AG10803 (cell line): ENCODE results near the gene PRTFDC1.

ENCODE experiments used
- DNase-seq: peaks from one replicate; pipeline ENCODE4 v3.0.0; 2010; ENCODE audit warnings: low read depth
- H3K4me3 ChIP-seq: 2 replicates; pipeline ENCODE4 v1.5.1; 2011; ENCODE audit warnings: mild to moderate bottlenecking, low read length, control low read depth
- TF ChIP-seq, protein P1 (sequence below): conservative IDR thresholded peaks from 2 replicates; pipeline ENCODE4 v1.5.1; 2011; ENCODE audit warnings: mild to moderate bottlenecking, low read length, control low read depth, inconsistent platforms

PRTFDC1 gene, protein sequence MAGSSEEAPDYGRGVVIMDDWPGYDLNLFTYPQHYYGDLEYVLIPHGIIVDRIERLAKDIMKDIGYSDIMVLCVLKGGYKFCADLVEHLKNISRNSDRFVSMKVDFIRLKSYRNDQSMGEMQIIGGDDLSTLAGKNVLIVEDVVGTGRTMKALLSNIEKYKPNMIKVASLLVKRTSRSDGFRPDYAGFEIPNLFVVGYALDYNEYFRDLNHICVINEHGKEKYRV

DNA sequence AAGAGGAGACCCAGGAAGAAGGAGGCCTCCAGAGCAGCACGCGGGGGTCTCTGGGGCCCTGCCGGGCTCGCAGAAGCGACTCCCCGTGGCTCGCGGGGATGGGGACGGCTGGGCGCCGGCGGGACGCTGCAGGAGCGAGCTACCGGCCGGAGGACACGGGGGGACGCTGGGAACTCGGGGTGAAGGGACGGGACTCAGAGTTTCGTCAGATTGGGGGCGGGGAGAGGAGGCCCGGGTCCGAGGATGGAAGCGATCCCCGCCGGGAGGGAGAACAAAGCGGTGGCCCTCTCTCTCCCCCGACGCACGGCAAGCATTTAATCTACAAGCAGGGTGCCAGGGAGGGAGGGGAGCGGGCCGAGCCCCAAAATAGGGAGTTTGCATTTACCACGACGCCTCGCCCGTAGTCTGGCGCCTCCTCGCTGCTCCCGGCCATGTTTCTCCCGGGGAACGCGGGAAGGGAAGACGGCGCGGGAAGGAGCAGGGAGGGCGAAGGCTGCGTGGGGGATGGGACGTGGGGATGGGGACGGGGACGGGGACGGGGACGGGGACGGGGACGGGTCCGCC lies at the start of gene PRTFDC1:
Gene PRTFDC1, minus strand, starts transcription at position 464 of the 564 bp plus-strand sequence. Its CDS starts 31 bp downstream, at position 433.
- no peak for DNase-seq
- H3K4me3 ChIP-seq = peak within 1 kb of the TSS; percentile 70
- TF ChIP-seq, protein P1, sequence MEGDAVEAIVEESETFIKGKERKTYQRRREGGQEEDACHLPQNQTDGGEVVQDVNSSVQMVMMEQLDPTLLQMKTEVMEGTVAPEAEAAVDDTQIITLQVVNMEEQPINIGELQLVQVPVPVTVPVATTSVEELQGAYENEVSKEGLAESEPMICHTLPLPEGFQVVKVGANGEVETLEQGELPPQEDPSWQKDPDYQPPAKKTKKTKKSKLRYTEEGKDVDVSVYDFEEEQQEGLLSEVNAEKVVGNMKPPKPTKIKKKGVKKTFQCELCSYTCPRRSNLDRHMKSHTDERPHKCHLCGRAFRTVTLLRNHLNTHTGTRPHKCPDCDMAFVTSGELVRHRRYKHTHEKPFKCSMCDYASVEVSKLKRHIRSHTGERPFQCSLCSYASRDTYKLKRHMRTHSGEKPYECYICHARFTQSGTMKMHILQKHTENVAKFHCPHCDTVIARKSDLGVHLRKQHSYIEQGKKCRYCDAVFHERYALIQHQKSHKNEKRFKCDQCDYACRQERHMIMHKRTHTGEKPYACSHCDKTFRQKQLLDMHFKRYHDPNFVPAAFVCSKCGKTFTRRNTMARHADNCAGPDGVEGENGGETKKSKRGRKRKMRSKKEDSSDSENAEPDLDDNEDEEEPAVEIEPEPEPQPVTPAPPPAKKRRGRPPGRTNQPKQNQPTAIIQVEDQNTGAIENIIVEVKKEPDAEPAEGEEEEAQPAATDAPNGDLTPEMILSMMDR = peak; percentile 13; the same call in 1 of the 2 replicates

DNA sequence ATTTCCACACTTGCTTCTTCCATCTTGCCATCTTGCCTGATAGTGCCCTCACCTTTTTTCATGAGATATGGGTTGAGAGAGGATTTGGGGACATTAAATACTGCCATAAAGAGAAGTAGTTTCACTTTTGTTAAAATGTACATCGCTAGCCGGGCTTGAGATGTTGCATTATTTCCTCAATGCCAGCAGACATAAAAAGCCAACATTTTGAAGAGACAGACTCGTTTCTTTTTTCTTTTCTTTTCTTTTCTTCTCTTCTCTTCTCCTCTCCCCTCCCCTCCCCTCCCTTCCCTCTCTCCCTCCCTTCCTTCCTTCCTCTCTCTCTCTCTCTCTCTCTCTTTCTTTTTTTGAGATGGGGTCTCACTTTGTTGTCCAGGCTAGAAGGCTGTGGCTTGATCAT lies 45.6 kb upstream of the PRTFDC1 start:
- DNase-seq = no peak
- H3K4me3 ChIP-seq = no peak overlapping the region
- TF ChIP-seq, protein P1 = no peak

DNA sequence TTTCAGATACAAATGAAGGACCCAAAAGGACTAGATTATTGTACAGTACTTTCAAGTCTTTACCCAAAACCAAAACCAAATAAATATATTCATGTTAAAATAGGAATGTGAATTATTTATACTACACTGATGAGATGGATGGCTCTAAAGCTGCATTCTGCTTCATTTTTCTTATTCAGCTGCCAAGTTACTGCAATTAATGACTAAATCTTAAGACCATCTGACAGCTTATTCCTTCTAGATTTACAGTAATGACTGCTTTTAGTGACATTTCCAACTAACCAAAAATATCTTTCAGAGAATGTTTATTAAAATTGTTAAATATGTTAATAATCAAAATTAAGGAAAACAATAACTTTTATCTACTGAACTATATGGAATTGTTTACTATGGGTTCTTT lies 42.7 kb upstream of the PRTFDC1 start:
- DNase-seq = no peak
- no peak overlapping the region for H3K4me3 ChIP-seq
- TF ChIP-seq, protein P1 = no peak

DNA sequence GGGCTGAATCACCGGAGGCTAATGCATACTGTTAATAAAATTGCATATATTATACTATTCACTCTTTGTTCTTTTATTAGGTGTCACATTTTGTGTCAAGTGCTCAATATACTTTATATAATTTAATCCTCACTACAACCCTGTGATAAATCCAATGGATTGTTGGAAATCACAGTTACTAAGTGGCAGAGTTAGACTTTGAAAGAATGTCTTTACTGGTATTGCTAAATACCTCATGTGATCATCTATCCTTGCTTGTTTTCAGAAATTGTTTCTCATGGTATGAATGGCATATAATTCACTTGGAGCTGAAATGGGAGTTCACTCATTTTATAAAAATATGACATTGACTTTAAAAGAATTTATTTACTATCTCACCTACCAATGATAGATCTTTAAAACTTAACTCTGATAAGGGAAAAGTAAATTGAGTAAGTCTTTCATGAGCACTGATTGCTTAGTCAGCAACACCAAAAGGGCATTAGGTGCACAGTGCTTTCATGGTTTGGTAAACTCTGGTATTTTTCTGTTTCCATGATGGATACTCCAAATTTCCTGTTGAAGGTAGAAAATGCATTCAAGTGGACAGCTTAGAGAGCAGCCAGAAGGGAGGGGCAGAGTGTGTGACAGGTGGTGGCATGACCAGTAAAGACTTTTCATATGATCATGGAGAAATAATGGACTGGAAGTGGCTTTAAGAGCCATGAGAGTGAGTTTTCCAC lies 41.0 kb upstream of the PRTFDC1 start:
- H3K4me3 ChIP-seq = no peak overlapping the region
- DNase-seq = peak; percentile 23
- TF ChIP-seq, protein P1 = no peak

DNA sequence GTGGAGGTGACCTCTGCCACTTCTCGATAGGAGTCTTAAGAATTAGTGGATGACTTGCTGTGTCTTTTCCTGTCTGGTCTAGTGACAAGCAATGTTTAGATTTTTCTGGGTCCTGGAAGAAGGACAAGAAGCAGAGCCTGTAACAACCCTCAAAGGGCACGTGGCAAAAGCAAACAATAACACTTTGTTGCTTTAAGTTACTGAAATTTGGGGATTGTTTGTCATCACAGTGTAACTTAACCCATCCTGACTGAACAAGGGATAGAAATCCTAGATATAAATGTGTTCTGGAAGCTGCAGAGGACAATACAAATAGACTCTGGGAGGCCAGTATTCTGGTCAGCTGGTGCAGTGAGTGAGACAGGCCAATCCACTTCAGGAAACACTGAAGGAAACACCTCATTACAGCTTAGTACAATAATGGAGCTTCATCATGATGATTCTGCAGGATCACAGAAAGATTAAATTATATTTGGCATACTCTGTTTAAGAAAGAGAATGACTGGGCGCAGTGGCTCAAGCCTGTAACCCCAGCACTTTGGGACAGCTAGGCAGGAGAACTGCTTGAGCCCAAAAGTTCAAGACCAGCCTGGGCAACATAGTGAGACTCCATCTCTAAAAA lies 40.2 kb upstream of the PRTFDC1 start:
- TF ChIP-seq, protein P1 = no peak

DNA sequence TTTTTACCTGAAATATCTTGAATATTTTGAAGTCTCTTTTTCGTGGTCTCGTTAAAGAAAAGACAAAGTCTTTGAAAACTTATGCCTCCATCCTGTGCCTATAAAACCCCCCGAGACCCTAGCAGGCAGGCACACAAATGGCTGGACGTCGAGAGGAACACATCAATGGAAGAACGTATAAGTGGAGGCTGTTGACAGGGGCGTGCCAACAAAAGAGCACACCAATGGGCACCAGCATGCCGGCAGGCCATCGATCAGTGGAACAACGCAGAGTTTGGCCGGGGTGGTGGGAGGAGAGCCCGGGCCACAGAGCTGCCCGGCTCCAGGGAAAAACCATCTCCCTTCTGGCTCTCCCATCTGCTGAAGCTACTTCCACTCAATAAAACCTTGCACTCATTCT lies 38.9 kb upstream of the PRTFDC1 start:
- H3K4me3 ChIP-seq = no peak overlapping the region
- no peak for DNase-seq
- TF ChIP-seq, protein P1 = no peak

More for the DNA sequence above, 40.2 kb upstream of the PRTFDC1 start:
- H3K4me3 ChIP-seq = no peak overlapping the region
- no peak for DNase-seq
